Kidney (tissue), 14 donors: ENCODE measurements around the gene FLRT1. TPM values are rescaled to one million over a fixed set of nuclear protein-coding genes. Genes with fewer than 3 reads are reported as not detected.

ENCODE experiments used
- DNase-seq, 5 donors: peaks; one replicate each; pipeline ENCODE4 v3.0.0-alpha.2; 2013 to 2020
- FAIRE-seq: peaks from 2 replicates; lab custom pipeline; 2012; peaks lifted over from hg19 to GRCh38; lab: Jason Lieb, UNC
- H3K27ac ChIP-seq, 2 donors: one replicate each; pipeline ENCODE4 v1.7.0; 2013; ENCODE audit warnings: low read depth in 2 of 2, low read length in 2 of 2, inconsistent platforms in 1 of 2
- H3K27me3 ChIP-seq: one replicate; pipeline ENCODE4 v1.7.1; 2013; ENCODE audit warnings: low read length, inconsistent platforms; ENCODE audit not compliant: control insufficient read depth, insufficient read depth
- H3K36me3 ChIP-seq, 3 donors: one replicate each; pipeline versions ENCODE4 v1.7.0 to v1.7.1; 2013; ENCODE audit warnings: low read length in 3 of 3, control low read depth in 1 of 3, inconsistent platforms in 1 of 3; ENCODE audit not compliant: insufficient read depth in 3 of 3, control insufficient read depth in 2 of 3
- H3K4me1 ChIP-seq, 3 donors: one replicate each; pipeline versions ENCODE4 v1.7.0 to v1.7.1; 2013; ENCODE audit warnings: low read length in 3 of 3, inconsistent platforms in 1 of 3, low read depth in 1 of 3; ENCODE audit not compliant: control insufficient read depth in 2 of 3, insufficient read depth in 2 of 3
- H3K4me3 ChIP-seq, 3 donors: one replicate each; pipeline versions ENCODE4 v1.7.0 to v1.8.1; 2013; ENCODE audit warnings: low read length in 3 of 3, control low read depth in 1 of 3, inconsistent platforms in 1 of 3
- H3K9ac ChIP-seq, 3 donors: one replicate each; pipeline versions ENCODE4 v1.7.0 to v1.7.1; 2013; ENCODE audit warnings: low read length in 3 of 3, control low read depth in 1 of 3, inconsistent platforms in 1 of 3
- H3K9me3 ChIP-seq, 3 donors: one replicate each; pipeline versions ENCODE4 v1.7.0 to v1.7.1; 2013; ENCODE audit warnings: low read length in 3 of 3, control low read depth in 1 of 3, inconsistent platforms in 1 of 3; ENCODE audit not compliant: control insufficient read depth in 2 of 3, insufficient read depth in 1 of 3
- intact Hi-C: fragments of 100-400 bp; cut with DNase I; formaldehyde crosslinking; loops from one replicate; pipeline ENCODE4 v1.11.1; 2022
- polyA plus RNA-seq: library from polyadenylated mRNA; stranded (reverse); fragments of 350-450 nt; fragmentation: Illumina TruSeq; extraction: RNeasy Lipid Tissue Mini Kit (QIAGEN cat#74804); gene quantifications from one replicate; pipeline ENCODE4 v1.2.3, GENCODE V29; 2014; ENCODE audit warnings: low read depth, low replicate concordance; ENCODE audit not compliant: insufficient read depth
- total RNA-seq: library from RNA; stranded (reverse); fragmentation: NEBNext Ultra II Directional; extraction: Animal tissue kit (Norgen Biotek cat#: 25700); gene quantifications from one replicate; pipeline ENCODE4 v1.2.1, GENCODE V29; 2021
- TF ChIP-seq, protein P1 (sequence below): IDR thresholded peaks from 3 replicates; pipeline ENCODE4 v1.5.1; 2012; ENCODE audit warnings: mild to moderate bottlenecking, moderate library complexity, borderline replicate concordance; ENCODE audit not compliant: insufficient read depth; ENCODE audit errors: extremely low read depth
- donor health status: control.
- donor health status: control.
- donor health status: control.
- donor health status: control.
- donor health status: control.
- donor health status: DM: yes; HTN: yes; CAD: no.
- donor health status: Normal renal cell carcinoma (clear cell type).

The FLRT1 gene
- total and polyA plus RNA-seq, 2 donors from 2014 or later: 0.66 to 1.5 TPM

- Histone ChIP-seq H3K9ac (no peak overlapping the region), H3K36me3 (no peaks in the 10 kb centered on the region), H3K4me1 (peaks cover 0 to 29% (median 8%) of the 10 kb centered on the region in 3 donors), H3K27ac (peak overlapping the region; percentile 45 to 69), H3K9me3 (no peaks in the 10 kb centered on the region), H3K27me3 (no peaks in the 10 kb centered on the region), H3K4me3 (peak overlapping the region in 2 of 3 donors; percentile 23 to 31)
- no peak for FAIRE-seq
- intact Hi-C loops: no loop called here
- peak in 4 of 5 donors; percentile 67 to 95 (median 81) for DNase-seq
- TF ChIP-seq, protein P1, sequence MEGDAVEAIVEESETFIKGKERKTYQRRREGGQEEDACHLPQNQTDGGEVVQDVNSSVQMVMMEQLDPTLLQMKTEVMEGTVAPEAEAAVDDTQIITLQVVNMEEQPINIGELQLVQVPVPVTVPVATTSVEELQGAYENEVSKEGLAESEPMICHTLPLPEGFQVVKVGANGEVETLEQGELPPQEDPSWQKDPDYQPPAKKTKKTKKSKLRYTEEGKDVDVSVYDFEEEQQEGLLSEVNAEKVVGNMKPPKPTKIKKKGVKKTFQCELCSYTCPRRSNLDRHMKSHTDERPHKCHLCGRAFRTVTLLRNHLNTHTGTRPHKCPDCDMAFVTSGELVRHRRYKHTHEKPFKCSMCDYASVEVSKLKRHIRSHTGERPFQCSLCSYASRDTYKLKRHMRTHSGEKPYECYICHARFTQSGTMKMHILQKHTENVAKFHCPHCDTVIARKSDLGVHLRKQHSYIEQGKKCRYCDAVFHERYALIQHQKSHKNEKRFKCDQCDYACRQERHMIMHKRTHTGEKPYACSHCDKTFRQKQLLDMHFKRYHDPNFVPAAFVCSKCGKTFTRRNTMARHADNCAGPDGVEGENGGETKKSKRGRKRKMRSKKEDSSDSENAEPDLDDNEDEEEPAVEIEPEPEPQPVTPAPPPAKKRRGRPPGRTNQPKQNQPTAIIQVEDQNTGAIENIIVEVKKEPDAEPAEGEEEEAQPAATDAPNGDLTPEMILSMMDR: no peak
These were observed 28.0 kb upstream of the FLRT1 start for GRCh38 chr11:64007629-64008282.

DNA sequence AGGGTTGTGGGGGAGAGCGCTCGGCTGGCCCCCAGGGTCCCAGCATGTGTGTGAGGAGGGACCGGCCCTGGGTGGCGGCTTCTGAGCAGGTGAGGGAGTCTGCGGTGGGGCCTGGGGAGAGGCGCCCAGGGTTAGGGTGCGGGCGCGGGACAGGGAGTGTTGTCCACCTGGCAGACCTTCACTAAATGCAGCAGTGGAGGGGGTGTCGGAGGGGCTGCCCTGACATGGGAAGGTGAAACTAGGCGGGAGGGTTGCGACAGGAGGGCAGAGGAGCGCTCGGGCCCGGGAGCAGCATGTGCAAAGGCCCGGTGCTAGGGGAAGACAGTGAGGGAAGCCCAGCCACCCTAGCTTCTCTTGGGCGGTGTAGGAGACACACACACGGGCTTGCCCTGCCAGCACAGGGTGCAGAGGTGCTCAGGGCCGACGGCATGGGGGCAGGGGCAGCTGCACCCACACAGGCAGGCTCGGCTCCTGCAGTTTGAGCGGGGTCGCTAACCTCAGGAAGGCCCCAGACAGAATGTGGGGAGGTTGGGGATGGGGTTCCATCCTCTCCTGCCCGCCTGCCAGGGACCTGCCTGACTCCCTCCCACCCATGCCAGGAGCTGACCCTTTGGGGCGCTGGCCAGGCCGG is 27.3 kb upstream of the FLRT1 start:
- no peaks in the 10 kb centered on the region for H3K9me3 ChIP-seq
- H3K27ac ChIP-seq: no peak overlapping the region
- intact Hi-C loops: no loop called here
- no peaks in the 10 kb centered on the region for H3K27me3 ChIP-seq
- no peaks in the 10 kb centered on the region for H3K36me3 ChIP-seq
- H3K4me1 ChIP-seq: peaks cover 0 to 26% (median 8%) of the 10 kb centered on the region in 3 donors
- TF ChIP-seq, protein P1: no peak
- no peak overlapping the region for H3K9ac ChIP-seq
- peak in 2 of 5 donors; percentile 57 to 66 for DNase-seq
- H3K4me3 ChIP-seq: no peak overlapping the region
- FAIRE-seq: no peak

DNA sequence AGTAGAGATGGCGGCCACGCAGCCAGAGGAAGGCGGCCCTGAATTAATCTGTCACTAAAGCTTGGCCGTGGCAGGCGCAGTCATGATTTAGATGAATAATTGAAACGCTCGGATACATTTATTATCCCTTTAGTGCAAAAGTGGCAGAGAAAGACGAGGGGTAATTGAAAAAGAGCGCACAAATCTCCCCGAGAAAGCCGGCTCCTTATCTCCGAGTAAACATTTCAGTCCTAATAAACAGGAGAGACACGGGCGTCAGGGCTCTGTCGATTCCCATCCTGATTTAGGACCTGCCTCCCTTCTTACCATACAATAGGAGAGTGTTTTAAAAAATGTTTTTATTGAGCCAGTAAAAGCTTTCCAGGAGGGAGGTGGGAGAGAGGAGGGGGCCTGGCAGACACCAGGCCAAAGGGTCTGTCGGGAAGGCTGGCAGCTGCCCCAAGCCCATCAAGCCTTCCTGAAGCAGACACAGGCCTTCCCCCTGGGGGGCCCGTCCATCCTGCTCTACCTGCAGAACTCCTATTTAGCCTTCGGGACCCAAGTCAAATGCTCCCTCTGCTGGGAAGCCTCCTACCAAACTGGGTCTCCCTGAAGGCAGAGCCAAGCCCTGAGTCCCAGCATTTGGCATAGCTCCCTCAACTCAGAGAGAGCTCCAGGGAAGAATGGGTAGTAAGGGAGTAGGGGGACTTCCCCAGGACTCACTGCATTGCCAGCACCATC is 26.7 kb upstream of the FLRT1 start:
- intact Hi-C loops: no loop called here
- no peak overlapping the region for H3K9ac ChIP-seq
- no peaks in the 10 kb centered on the region for H3K9me3 ChIP-seq
- FAIRE-seq (no peak), DNase-seq (no peak)
- no peaks in the 10 kb centered on the region for H3K36me3 ChIP-seq
- H3K27me3 ChIP-seq: no peaks in the 10 kb centered on the region
- H3K4me3 ChIP-seq: no peak overlapping the region
- H3K4me1 ChIP-seq: peaks cover 0 to 22% (median 8%) of the 10 kb centered on the region in 3 donors
- no peak overlapping the region for H3K27ac ChIP-seq
- TF ChIP-seq, protein P1: no peak
